GM12873 (cell line): ENCODE results near the gene AKR1A1.

ENCODE experiments used
- CTCF ChIP-seq: IDR thresholded peaks from 2 replicates; pipeline ENCODE4 v1.5.1; 2012; ENCODE audit warnings: low read depth, mild to moderate bottlenecking, moderate library complexity, low read length, control low read depth; ENCODE audit not compliant: insufficient read depth; ENCODE audit errors: missing control alignments

The AKR1A1 gene

GRCh38 chr1:45521413-45522323 lies 29.0 kb upstream of the AKR1A1 start, which contains the start of gene PRDX1:
PRDX1 (minus strand) TSS chr1:45521884; CDS start chr1:45519043, 2,841 bp downstream.
- no peak for TF ChIP-seq CTCF

GRCh38 chr1:45522324-45523104 lies 28.1 kb upstream of the AKR1A1 start:
- TF ChIP-seq CTCF: no peak

GRCh38 chr1:45526135-45526644 lies 24.4 kb upstream of the AKR1A1 start:
- TF ChIP-seq CTCF: no peak

GRCh38 chr1:45530632-45531135 lies 19.9 kb upstream of the AKR1A1 start:
- no peak for TF ChIP-seq CTCF

GRCh38 chr1:45531873-45532272 lies 18.8 kb upstream of the AKR1A1 start:
- TF ChIP-seq CTCF: no peak

GRCh38 chr1:45535988-45536766 lies 14.4 kb upstream of the AKR1A1 start:
- no peak for TF ChIP-seq CTCF
